ENCODE data around the gene LRRC42. TPM values are rescaled to one million over a fixed set of nuclear protein-coding genes. Genes with fewer than 3 reads are reported as not detected.

The LRRC42 gene
- total RNA-seq, 1 donor from 2014 or later = 69.1 TPM

- Histone ChIP-seq H3K27me3 (no peaks in the 10 kb centered on the region), H3K9ac (peak within 1 kb of the TSS; percentile 60), H3F3A (ENCODE audit: low read depth) (peaks cover 21% of the 10 kb centered on the region), H3K27ac (peak within 1 kb of the TSS; percentile 78), H2AFZ (replicated peaks) (peak within 1 kb of the TSS; percentile 96), H3K9me3 (ENCODE audit: low read depth) (no peaks in the 10 kb centered on the region), H3K79me2 (ENCODE audit: low read depth) (peaks cover 82% of the 10 kb centered on the region), H3K36me3 (no peaks in the 10 kb centered on the region), H3K4me1 (peaks cover 30% of the 10 kb centered on the region), H3K4me2 (peak within 1 kb of the TSS; percentile 93), H4K20me1 (ENCODE audit: low read depth) (peaks cover 30% of the 10 kb centered on the region), H3K4me3 (peak within 1 kb of the TSS; percentile 78)
- DNase-seq (ENCODE audit: low spot score) = peak; percentile 97
- H3K9me3 Mint-ChIP-seq = no peaks in the 10 kb centered on the region
- H3K4me1 Mint-ChIP-seq = peaks cover 57% of the 10 kb centered on the region
- TF ChIP-seq EZH2phosphoT487 (IDR thresholded peaks at IDR 0.05) (no peak), CTCF (IDR thresholded peaks at IDR 0.05) (no peak), EZH2 (IDR thresholded peaks at IDR 0.05) (no peak)
- H3K36me3 Mint-ChIP-seq = peaks cover 12% of the 10 kb centered on the region
- peak within 1 kb of the TSS; percentile 94 for H3K4me3 Mint-ChIP-seq
- H3K27me3 Mint-ChIP-seq (ENCODE audit: insufficient read depth, low read depth) = no peaks in the 10 kb centered on the region
- peak within 1 kb of the TSS; percentile 72 for H3K27ac Mint-ChIP-seq
Observed at GRCh38 chr1:53945433-53946251, 508 bp upstream of the LRRC42 start, which contains the start of gene IFT25. Gene IFT25, minus strand, starts transcription at chr1:53945699. Its CDS starts 5,617 bp downstream, at chr1:53940082.

- Mint-ChIP-seq H3K9me3 (no peaks in the 10 kb centered on the region), H3K36me3 (peaks cover 13% of the 10 kb centered on the region), H3K4me3 (peak overlapping the region; percentile 93), H3K4me1 (peaks cover 57% of the 10 kb centered on the region), H3K27me3 (ENCODE audit: insufficient read depth, low read depth) (no peaks in the 10 kb centered on the region), H3K27ac (peak overlapping the region; percentile 47)
- no peaks in the 10 kb centered on the region for H3K36me3 ChIP-seq
- H2AFZ ChIP-seq (replicated peaks) = no peak overlapping the region
- peak overlapping the region; percentile 60 for H3K9ac ChIP-seq
- peaks cover 30% of the 10 kb centered on the region for H4K20me1 ChIP-seq (ENCODE audit: low read depth)
- no peak for DNase-seq (ENCODE audit: low spot score)
- no peaks in the 10 kb centered on the region for H3K27me3 ChIP-seq
- H3K4me2 ChIP-seq = peak overlapping the region; percentile 93
- H3F3A ChIP-seq (ENCODE audit: low read depth) = peaks cover 21% of the 10 kb centered on the region
- H3K4me1 ChIP-seq = peaks cover 30% of the 10 kb centered on the region
- H3K27ac ChIP-seq = no peak overlapping the region
- TF ChIP-seq EZH2 (IDR thresholded peaks at IDR 0.05) = no peak
- TF ChIP-seq CTCF (IDR thresholded peaks at IDR 0.05) = no peak
- TF ChIP-seq EZH2phosphoT487 (IDR thresholded peaks at IDR 0.05) = no peak
- peaks cover 82% of the 10 kb centered on the region for H3K79me2 ChIP-seq (ENCODE audit: low read depth)
- H3K9me3 ChIP-seq (ENCODE audit: low read depth) = no peaks in the 10 kb centered on the region
- peak overlapping the region; percentile 78 for H3K4me3 ChIP-seq
Observed at GRCh38 chr1:53947172-53947907, 1.2 kb downstream of the LRRC42 start.

GRCh38 chr1:53948291-53948690 lies 2.1 kb downstream of the LRRC42 start:
- TF ChIP-seq CTCF (IDR thresholded peaks at IDR 0.05) (no peak), EZH2 (IDR thresholded peaks at IDR 0.05) (no peak), EZH2phosphoT487 (IDR thresholded peaks at IDR 0.05) (no peak)
- Histone ChIP-seq H3K27me3 (no peaks in the 10 kb centered on the region), H3K4me2 (peak overlapping the region; percentile 93), H3F3A (ENCODE audit: low read depth) (peaks cover 21% of the 10 kb centered on the region), H4K20me1 (ENCODE audit: low read depth) (peaks cover 30% of the 10 kb centered on the region), H3K4me3 (no peak overlapping the region), H2AFZ (replicated peaks) (no peak overlapping the region), H3K27ac (no peak overlapping the region), H3K9me3 (ENCODE audit: low read depth) (no peaks in the 10 kb centered on the region), H3K4me1 (peaks cover 26% of the 10 kb centered on the region), H3K79me2 (ENCODE audit: low read depth) (peaks cover 73% of the 10 kb centered on the region), H3K9ac (no peak overlapping the region), H3K36me3 (peaks cover 8% of the 10 kb centered on the region)
- Mint-ChIP-seq H3K4me1 (peaks cover 49% of the 10 kb centered on the region), H3K36me3 (peaks cover 14% of the 10 kb centered on the region), H3K9me3 (no peaks in the 10 kb centered on the region), H3K27me3 (ENCODE audit: insufficient read depth, low read depth) (no peaks in the 10 kb centered on the region), H3K27ac (no peak overlapping the region), H3K4me3 (peak overlapping the region; percentile 93)
- no peak for DNase-seq (ENCODE audit: low spot score)
